OCI-LY3 (cell line): ENCODE measurements around the gene GPR142.

ENCODE experiments used
- H2AFZ ChIP-seq: fragments of 200-600, 300-600 bp; shearing (Covaris generic); 2 replicates; pipeline ENCODE4 v1.6.0; 2014; ENCODE audit warnings: antibody characterized with exemption, low read depth, low read length
- H3K27ac ChIP-seq: fragments of 200-600, 300-600 bp; sonication (generic); 2 replicates; pipeline ENCODE4 v1.5.1; 2014; ENCODE audit warnings: mild to moderate bottlenecking, low read length, moderate library complexity, mixed read lengths
- H3K27me3 ChIP-seq: fragments of 200-600, 300-600 bp; sonication (generic); 2 replicates; pipeline ENCODE4 v1.6.1; 2014; ENCODE audit warnings: low read depth, low read length, mixed read lengths
- H3K36me3 ChIP-seq: fragments of 200-600, 300-600 bp; sonication (generic); replicated peaks from 2 replicates; pipeline ENCODE3; 2014; ENCODE audit warnings: low read depth, low read length, mixed read lengths
- H3K4me1 ChIP-seq: fragments of 300-600, 200-600 bp; sonication (generic); 2 replicates; pipeline ENCODE4 v1.6.1; 2014; ENCODE audit warnings: low read length, mixed read lengths
- H3K4me2 ChIP-seq: fragments of 200-600, 300-600 bp; sonication (generic); 2 replicates; pipeline ENCODE4 v1.6.1; 2014; ENCODE audit warnings: low read length, mixed read lengths
- H3K4me3 ChIP-seq: fragments of 300-600, 200-600 bp; sonication (generic); 2 replicates; pipeline ENCODE4 v1.5.1; 2014; ENCODE audit warnings: antibody characterized with exemption, mild to moderate bottlenecking, low read length, moderate library complexity
- H3K79me2 ChIP-seq: fragments of 300-600, 200-600 bp; shearing (Covaris generic); 2 replicates; pipeline ENCODE4 v1.6.1; 2014; ENCODE audit warnings: mild to moderate bottlenecking, low read length, mixed read lengths
- H3K9ac ChIP-seq: fragments of 300-600, 200-600 bp; shearing (Covaris generic); 2 replicates; pipeline ENCODE4 v1.6.0; 2014; ENCODE audit warnings: mild to moderate bottlenecking, low read length, moderate library complexity
- H3K9me3 ChIP-seq: fragments of 200-600, 300-600 bp; shearing (Covaris generic); 2 replicates; pipeline ENCODE4 v1.6.1; 2014; ENCODE audit warnings: low read length, mixed read lengths; ENCODE audit not compliant: insufficient read depth
- H4K20me1 ChIP-seq: fragments of 200-600, 300-600 bp; sonication (generic); 2 replicates; pipeline ENCODE4 v1.6.1; 2016; ENCODE audit warnings: low read length, mixed read lengths; ENCODE audit not compliant: insufficient read depth
- EZH2phosphoT487 ChIP-seq: fragments of 200-600 bp; shearing (Covaris generic); IDR thresholded peaks from 2 replicates; pipeline ENCODE4 v1.6.1; 2018; ENCODE audit warnings: antibody characterized with exemption, mixed run types, low read depth
- TF ChIP-seq, protein P1 (sequence below): fragments of 200-600, 300-600 bp; sonication (generic); IDR thresholded peaks from 2 replicates; pipeline ENCODE4 v1.5.1; 2014; ENCODE audit warnings: antibody characterized with exemption, low read length, low read depth

The GPR142 gene

DNA sequence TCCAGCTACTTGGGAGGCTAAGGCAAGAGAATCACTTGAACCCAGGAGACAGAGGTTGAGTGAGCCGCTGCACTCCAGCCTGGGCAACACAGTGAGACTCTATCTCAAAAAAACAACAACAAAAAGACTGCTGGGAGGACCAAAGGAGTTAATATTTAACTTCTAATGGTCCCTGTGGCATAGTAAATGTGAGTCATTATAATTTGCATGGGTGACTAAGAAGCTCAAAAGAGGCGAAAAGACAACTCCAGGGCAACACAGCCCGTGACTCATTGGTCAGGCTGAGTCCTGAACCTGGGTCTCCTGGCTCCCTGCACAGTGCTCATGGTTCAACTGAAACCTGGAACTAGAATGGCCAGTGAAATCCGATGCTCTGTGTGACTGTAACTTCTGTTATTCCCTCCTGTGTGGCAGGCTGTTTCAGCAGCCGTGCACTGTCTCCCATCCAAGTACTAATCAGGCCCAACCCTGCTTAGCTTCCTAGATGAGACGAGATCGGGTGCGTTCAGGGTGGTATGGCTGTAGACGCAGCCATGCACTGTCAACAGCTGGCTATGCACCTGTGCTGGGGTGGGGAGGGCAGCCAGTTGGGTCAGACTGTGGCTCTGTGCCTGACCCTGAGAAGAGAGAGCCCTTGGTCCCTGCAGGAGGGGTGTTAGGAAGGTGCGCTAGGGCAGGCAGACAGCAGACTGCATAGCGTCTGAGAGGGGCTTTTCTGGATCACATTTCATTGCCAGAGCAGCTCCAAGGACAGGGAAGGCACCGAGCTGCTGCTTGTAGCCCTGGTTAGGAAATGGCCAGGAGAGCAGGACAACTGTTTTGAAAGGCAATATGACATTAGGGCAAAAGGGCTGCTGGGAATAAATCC is 50.1 kb downstream of the GPR142 start:
- TF ChIP-seq, protein P1, sequence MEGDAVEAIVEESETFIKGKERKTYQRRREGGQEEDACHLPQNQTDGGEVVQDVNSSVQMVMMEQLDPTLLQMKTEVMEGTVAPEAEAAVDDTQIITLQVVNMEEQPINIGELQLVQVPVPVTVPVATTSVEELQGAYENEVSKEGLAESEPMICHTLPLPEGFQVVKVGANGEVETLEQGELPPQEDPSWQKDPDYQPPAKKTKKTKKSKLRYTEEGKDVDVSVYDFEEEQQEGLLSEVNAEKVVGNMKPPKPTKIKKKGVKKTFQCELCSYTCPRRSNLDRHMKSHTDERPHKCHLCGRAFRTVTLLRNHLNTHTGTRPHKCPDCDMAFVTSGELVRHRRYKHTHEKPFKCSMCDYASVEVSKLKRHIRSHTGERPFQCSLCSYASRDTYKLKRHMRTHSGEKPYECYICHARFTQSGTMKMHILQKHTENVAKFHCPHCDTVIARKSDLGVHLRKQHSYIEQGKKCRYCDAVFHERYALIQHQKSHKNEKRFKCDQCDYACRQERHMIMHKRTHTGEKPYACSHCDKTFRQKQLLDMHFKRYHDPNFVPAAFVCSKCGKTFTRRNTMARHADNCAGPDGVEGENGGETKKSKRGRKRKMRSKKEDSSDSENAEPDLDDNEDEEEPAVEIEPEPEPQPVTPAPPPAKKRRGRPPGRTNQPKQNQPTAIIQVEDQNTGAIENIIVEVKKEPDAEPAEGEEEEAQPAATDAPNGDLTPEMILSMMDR: no peak
- TF ChIP-seq EZH2phosphoT487: no peak
- H3K4me1 ChIP-seq: peaks cover 24% of the 10 kb centered on the region
- no peak overlapping the region for H3K9ac ChIP-seq
- no peak overlapping the region for H2AFZ ChIP-seq
- no peak overlapping the region for H3K27ac ChIP-seq
- H3K9me3 ChIP-seq: no peaks in the 10 kb centered on the region
- no peak overlapping the region for H3K4me3 ChIP-seq
- H3K36me3 ChIP-seq: no peaks in the 10 kb centered on the region
- no peaks in the 10 kb centered on the region for H3K27me3 ChIP-seq
- H4K20me1 ChIP-seq: no peaks in the 10 kb centered on the region
- H3K79me2 ChIP-seq: no peaks in the 10 kb centered on the region
- peak overlapping the region; percentile 29 for H3K4me2 ChIP-seq

DNA sequence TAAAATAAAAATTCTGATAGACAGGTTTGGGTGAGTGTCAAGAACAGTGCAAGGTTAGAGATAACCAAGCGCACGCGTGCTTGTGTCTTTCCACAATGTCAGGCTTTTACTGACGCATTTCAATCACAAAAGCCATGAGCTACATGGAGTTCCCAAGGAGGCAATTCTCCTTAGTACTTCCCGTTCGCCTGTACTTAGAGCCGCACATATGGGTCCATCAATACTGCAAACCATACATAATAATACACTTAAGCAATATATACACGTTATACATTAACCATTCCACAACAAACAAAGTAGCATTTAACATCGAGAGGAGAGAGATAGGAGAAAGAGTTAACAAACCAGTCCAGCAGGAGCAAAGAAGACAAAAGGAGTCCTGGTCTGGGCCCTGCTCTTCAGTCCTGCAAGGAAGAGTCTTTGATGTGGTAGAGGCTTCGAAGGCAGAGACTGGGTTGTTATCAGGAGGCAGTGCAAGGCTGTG is 52.7 kb downstream of the GPR142 start:
- H3K4me3 ChIP-seq: no peak overlapping the region
- no peaks in the 10 kb centered on the region for H3K36me3 ChIP-seq
- peaks cover 14% of the 10 kb centered on the region for H3K4me1 ChIP-seq
- no peak overlapping the region for H2AFZ ChIP-seq
- no peak for TF ChIP-seq EZH2phosphoT487
- TF ChIP-seq, protein P1: no peak
- H4K20me1 ChIP-seq: no peaks in the 10 kb centered on the region
- no peaks in the 10 kb centered on the region for H3K79me2 ChIP-seq
- no peak overlapping the region for H3K4me2 ChIP-seq
- H3K9me3 ChIP-seq: no peaks in the 10 kb centered on the region
- no peaks in the 10 kb centered on the region for H3K27me3 ChIP-seq
- no peak overlapping the region for H3K27ac ChIP-seq
- H3K9ac ChIP-seq: no peak overlapping the region
